ENCODE data around the gene TRAPPC11.
A peak's percentile ranks its signal among the peaks of the same experiment; 100 is the strongest.
"Not testable (repeated sequence)": the region's sequence is repeated elsewhere in the genome, so short reads cannot be mapped to it uniquely, and the experiment has no call there.

TRAPPC11 gene

GRCh38 chr4:183718876-183719275 lies 59.8 kb downstream of the TRAPPC11 start:
- no peak for DNase-seq (ENCODE audit: low read depth, low spot score)
- H3K36me3 ChIP-seq (ENCODE audit: insufficient read depth, insufficient read length, low read length): peaks cover 5% of the 10 kb centered on the region
- no peak for TF ChIP-seq SUZ12 (IDR thresholded peaks at IDR 0.05; ENCODE audit: extremely low read depth, insufficient read depth, insufficient read length)
- no peak for TF ChIP-seq YY1 (IDR thresholded peaks at IDR 0.05; ENCODE audit: insufficient read depth, insufficient read length)
- TF ChIP-seq ZNF274 (IDR thresholded peaks at IDR 0.05; ENCODE audit: low read depth, low read length): no peak
- H3K4me1 ChIP-seq (ENCODE audit: insufficient read depth, insufficient read length): no peaks in the 10 kb centered on the region
- H3K4me3 ChIP-seq (ENCODE audit: insufficient read length, low read depth): no peak overlapping the region
- no peak overlapping the region for H3K9ac ChIP-seq (ENCODE audit: insufficient read length, low read depth)
- no peaks in the 10 kb centered on the region for H3K9me3 ChIP-seq (ENCODE audit: insufficient read depth, low read length)
- H3K27me3 ChIP-seq (ENCODE audit: insufficient read depth, insufficient read length): peaks cover 6% of the 10 kb centered on the region

- Histone ChIP-seq H3K4me1 (ENCODE audit: insufficient read depth, insufficient read length) (no peaks in the 10 kb centered on the region), H3K27me3 (ENCODE audit: insufficient read depth, insufficient read length) (peaks cover 9% of the 10 kb centered on the region), H3K4me3 (ENCODE audit: insufficient read length, low read depth) (no peak overlapping the region), H3K36me3 (ENCODE audit: insufficient read depth, insufficient read length, low read length) (no peaks in the 10 kb centered on the region), H3K9ac (ENCODE audit: insufficient read length, low read depth) (peak overlapping the region; percentile 8), H3K9me3 (ENCODE audit: insufficient read depth, low read length) (no peaks in the 10 kb centered on the region)
- DNase-seq (ENCODE audit: low read depth, low spot score): peak; percentile 52
- TF ChIP-seq YY1 (IDR thresholded peaks at IDR 0.05; ENCODE audit: insufficient read depth, insufficient read length) (no peak), ZNF274 (IDR thresholded peaks at IDR 0.05; ENCODE audit: low read depth, low read length) (no peak)
Observed at GRCh38 chr4:183721207-183722081, 62.4 kb downstream of the TRAPPC11 start.

GRCh38 chr4:183722731-183723560 lies 63.9 kb downstream of the TRAPPC11 start:
- no peak for TF ChIP-seq SUZ12 (IDR thresholded peaks at IDR 0.05; ENCODE audit: extremely low read depth, insufficient read depth, insufficient read length)
- no peak for TF ChIP-seq ZNF274 (IDR thresholded peaks at IDR 0.05; ENCODE audit: low read depth, low read length)
- no peak for TF ChIP-seq YY1 (IDR thresholded peaks at IDR 0.05; ENCODE audit: insufficient read depth, insufficient read length)
- H3K36me3 ChIP-seq (ENCODE audit: insufficient read depth, insufficient read length, low read length): no peaks in the 10 kb centered on the region
- peak overlapping the region; percentile 53 for H3K9ac ChIP-seq (ENCODE audit: insufficient read length, low read depth)
- no peak for DNase-seq (ENCODE audit: low read depth, low spot score)
- H3K9me3 ChIP-seq (ENCODE audit: insufficient read depth, low read length): no peaks in the 10 kb centered on the region
- peaks cover 9% of the 10 kb centered on the region for H3K27me3 ChIP-seq (ENCODE audit: insufficient read depth, insufficient read length)
- H3K4me3 ChIP-seq (ENCODE audit: insufficient read length, low read depth): peak overlapping the region; percentile 43
- H3K4me1 ChIP-seq (ENCODE audit: insufficient read depth, insufficient read length): no peaks in the 10 kb centered on the region

- peaks cover 9% of the 10 kb centered on the region for H3K27me3 ChIP-seq (ENCODE audit: insufficient read depth, insufficient read length)
- no peak for DNase-seq (ENCODE audit: low read depth, low spot score)
- no peaks in the 10 kb centered on the region for H3K36me3 ChIP-seq (ENCODE audit: insufficient read depth, insufficient read length, low read length)
- no peaks in the 10 kb centered on the region for H3K9me3 ChIP-seq (ENCODE audit: insufficient read depth, low read length)
- peak overlapping the region; percentile 43 for H3K4me3 ChIP-seq (ENCODE audit: insufficient read length, low read depth)
- no peak overlapping the region for H3K9ac ChIP-seq (ENCODE audit: insufficient read length, low read depth)
- TF ChIP-seq YY1 (IDR thresholded peaks at IDR 0.05; ENCODE audit: insufficient read depth, insufficient read length): no peak
- no peaks in the 10 kb centered on the region for H3K4me1 ChIP-seq (ENCODE audit: insufficient read depth, insufficient read length)
Observed at GRCh38 chr4:183723561-183724228, 64.6 kb downstream of the TRAPPC11 start.

- not testable (repeated sequence) for H3K4me3 ChIP-seq (ENCODE audit: insufficient read length, low read depth); H3K9me3 ChIP-seq (ENCODE audit: insufficient read depth, low read length); H3K4me1 ChIP-seq (ENCODE audit: insufficient read depth, insufficient read length); H3K9ac ChIP-seq (ENCODE audit: insufficient read length, low read depth); DNase-seq (ENCODE audit: low read depth, low spot score); H3K36me3 ChIP-seq (ENCODE audit: insufficient read depth, insufficient read length, low read length); H3K27me3 ChIP-seq (ENCODE audit: insufficient read depth, insufficient read length)
Observed at GRCh38 chr4:183725585-183725984, 66.5 kb downstream of the TRAPPC11 start.

- H3K9me3 ChIP-seq (ENCODE audit: insufficient read depth, low read length): no peaks in the 10 kb centered on the region
- no peaks in the 10 kb centered on the region for H3K36me3 ChIP-seq (ENCODE audit: insufficient read depth, insufficient read length, low read length)
- H3K4me1 ChIP-seq (ENCODE audit: insufficient read depth, insufficient read length): no peaks in the 10 kb centered on the region
- H3K27me3 ChIP-seq (ENCODE audit: insufficient read depth, insufficient read length): peaks cover 9% of the 10 kb centered on the region
- TF ChIP-seq SUZ12 (IDR thresholded peaks at IDR 0.05; ENCODE audit: extremely low read depth, insufficient read depth, insufficient read length): no peak
- no peak for TF ChIP-seq ZNF274 (IDR thresholded peaks at IDR 0.05; ENCODE audit: low read depth, low read length)
- no peak for TF ChIP-seq YY1 (IDR thresholded peaks at IDR 0.05; ENCODE audit: insufficient read depth, insufficient read length)
- H3K9ac ChIP-seq (ENCODE audit: insufficient read length, low read depth): no peak overlapping the region
- DNase-seq (ENCODE audit: low read depth, low spot score): no peak
- no peak overlapping the region for H3K4me3 ChIP-seq (ENCODE audit: insufficient read length, low read depth)
Observed at GRCh38 chr4:183727482-183727881, 68.4 kb downstream of the TRAPPC11 start.
